CD4-positive, alpha-beta T cell treated with Interleukin-21 for 1 hour (primary cell): Measurements from ENCODE around the gene KDM4B.

Experiments
- DNase-seq: peaks from one replicate; pipeline ENCODE4 v3.0.0-alpha.2; 2020

Gene KDM4B

DNA sequence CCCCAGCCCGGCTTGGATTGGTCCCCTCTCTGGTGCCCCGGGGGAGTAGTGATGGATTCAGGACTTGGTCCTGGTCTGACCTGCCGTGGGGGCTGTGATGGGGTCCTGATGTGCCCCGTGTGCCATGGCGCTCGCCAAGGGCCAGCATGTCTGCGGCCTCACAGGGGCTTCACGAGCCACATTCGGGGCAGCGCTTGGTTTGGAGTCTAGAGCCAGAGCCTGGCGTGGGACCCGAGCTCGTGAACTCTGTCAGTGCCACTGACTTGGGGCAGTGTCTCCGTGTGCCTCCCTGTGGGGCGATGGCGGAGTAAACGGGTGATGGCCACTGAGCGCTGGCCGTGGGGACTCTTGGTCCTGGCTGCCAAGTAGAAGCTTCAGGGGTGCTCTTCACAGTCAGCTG, 17.1 kb downstream of the KDM4B start:
- DNase-seq, result no peak

DNA sequence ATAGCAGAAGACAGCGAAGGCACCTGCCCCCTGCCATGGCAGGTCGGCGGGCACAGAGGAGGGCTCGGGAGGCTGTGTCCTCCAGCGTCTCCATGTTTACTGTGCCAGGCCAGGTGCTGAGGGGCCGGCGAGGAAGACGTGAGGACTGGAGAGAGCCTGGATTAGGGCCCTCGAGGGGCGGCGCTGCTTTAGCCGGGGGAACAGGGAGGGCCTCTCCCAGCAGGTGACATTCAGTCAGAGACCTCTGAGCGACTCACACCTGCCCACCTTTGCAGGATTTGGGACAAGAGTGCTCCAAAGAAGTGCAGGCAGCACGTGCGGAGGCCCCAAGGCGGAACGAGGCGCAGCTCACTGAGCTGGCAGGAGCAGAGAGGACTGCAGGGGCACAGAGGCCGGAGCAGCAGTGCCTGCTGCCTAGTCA, 17.6 kb downstream of the KDM4B start:
- no peak for DNase-seq

DNA sequence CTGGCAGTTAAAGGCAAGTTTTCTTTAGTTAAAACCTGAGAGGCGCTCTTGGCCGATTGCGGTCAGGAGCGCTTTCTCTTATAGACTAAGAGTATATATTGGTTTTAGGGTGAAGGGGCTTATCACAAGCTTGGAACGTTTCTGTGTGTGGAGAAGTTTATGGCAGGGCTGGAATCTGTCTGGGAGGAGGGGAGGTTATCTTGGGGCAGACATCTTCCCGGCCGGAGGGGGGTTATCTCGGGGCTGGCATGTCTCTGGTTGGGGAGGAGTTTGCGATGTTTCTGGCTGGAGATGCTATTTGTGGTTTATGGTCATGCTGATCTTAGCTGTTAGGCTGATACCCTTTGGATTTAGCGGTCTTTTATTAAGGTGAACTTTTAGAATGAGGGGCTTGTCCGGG, 18.3 kb downstream of the KDM4B start:
- DNase-seq, result no peak

DNA sequence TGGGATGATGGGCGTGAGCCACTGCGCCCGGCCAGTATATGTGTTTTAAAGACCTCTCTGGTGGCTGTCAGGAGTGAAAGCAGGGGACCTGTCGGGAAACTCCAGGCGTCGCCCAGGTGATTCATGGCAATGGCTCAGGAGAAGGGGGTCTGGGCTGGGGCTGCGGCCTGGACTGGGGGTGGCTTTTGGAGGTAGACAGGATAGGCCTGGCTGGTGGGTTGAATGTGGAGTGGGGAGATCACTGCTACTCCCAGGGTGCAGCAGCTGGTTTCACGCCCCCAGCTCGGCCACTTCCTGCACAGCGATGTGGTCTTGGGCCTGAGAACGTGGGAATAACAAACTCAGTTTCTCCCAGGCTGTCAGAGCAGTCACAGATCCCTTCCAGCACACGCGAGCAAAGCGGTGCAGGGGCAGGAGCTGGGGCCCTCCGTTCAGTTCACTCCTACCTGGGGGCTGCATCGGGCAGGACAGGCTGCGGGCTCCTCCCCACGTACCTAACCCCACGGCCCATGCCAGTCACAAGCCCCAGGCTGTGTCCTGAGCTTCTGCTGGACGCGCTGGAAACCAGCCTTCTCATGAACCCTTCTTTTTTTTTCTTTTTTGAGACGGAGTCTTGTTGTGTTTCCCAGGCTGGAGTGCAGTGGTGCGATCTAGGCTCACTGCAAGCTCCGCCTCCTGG, 18.9 kb downstream of the KDM4B start:
- DNase-seq, result no peak

DNA sequence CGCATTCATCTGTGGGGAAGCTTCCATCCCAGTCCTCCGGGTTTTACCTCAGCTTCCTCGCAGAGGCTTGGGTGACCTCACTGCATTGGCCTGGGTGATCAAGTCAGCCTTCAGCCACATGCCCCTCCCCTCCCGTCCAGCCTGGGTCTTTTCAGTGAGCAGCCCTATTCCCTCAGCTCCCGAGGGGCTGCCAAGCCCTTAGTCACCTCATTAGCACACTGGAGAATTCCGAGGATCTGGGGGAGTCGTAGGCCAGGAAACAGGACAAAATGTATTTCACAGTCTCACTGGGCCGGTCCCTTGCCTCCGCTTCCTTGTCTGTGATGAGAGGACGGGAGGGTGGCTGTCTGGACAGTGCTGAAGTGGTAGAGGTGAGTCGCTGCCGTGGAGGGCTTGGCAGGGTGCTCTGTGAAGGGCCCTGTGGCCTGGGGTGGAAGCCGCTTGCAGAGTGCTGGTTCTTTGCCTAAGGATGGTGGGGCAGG, 19.9 kb downstream of the KDM4B start:
- no peak for DNase-seq

DNA sequence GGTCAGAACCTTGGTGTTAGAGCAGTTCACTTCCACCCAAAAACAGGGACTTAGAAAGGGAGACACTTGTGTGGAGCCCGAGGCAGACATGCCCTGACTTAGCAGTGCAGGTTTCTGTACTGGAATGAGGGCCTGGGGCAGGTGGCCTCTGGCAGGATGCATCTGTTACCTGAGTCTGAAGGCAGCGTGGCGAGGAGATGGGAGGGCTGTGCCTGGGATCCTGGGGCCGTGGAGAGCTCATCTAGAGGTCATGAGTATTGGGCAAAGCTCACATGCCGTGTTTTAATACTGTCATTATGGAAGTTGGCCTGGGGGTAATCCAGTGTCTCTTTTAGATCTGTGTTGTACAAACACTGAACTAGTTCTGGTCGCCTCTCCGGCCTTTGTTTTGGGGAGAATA, 21.4 kb downstream of the KDM4B start:
- no peak for DNase-seq

DNA sequence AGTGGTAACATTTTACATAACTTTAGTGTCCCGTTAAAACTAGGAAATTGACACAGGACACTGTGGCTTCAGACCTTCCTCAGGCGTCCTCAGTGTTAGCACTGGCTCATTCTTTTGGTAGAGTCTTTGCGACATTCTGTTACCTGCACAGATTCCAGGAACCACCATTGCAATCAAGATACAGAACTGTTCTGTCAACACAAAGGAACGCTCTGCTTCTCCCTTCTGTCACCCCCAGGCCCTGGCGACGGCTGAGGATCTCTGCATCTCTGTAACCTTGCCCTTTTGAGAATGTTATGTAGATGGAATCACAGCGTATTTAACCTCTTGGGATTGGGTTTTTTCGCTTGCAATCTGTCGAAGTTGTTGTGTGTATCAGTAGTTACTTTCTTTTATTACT, 22.6 kb downstream of the KDM4B start:
- no peak for DNase-seq

DNA sequence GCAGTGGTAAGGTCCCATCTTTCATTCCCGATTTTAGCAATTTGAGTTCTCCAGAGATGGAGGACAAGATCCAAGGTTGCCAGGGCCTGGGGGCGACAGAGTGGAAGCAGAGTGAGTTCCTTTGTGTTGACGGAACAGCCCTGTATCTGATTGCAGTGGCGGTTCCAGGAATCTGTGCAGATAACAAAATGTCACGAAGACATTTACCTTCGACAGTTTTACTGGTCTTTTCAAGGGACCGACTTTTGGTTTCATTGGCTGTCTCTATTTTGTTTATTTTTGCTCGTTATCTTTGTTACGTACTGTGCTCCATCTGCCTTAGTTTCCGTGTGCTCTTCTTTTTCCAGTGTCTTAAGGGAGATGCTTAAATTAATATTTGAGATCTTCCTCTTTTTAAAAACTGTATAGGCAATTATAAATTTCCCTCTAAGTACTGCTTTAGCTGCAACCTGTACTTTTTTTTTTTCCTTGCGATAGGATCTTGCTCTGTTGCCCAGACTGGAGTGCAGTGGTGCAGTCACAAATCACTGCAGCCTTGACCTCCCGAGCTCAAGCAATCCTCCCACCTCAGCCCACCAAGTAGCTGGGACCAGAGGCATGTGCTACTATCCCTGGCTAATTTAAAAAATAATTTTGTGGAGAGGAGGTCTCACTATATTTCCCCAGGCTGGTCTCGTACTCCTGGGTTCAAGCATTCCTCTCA, 23.2 kb downstream of the KDM4B start:
- DNase-seq, result no peak

DNA sequence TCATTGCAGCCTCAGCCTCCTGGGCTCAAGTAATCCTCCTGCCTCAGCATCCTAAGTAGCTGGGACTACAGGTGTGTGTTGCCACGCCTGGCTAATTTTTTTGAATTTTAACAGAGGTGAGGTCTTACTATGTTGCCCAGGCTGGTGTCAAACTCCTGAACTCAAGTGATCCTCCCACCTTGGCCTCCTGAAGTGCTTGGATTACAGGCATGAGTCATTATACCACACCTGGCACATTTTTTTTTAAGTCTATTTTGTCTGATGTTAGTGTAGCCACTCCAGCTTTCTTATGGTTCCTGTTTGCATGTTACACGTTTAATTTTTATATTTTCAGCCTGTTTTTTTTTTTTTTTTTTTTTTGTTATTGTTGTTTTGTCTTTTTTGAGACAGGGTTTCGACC, 24.8 kb downstream of the KDM4B start:
- DNase-seq, result no peak

DNA sequence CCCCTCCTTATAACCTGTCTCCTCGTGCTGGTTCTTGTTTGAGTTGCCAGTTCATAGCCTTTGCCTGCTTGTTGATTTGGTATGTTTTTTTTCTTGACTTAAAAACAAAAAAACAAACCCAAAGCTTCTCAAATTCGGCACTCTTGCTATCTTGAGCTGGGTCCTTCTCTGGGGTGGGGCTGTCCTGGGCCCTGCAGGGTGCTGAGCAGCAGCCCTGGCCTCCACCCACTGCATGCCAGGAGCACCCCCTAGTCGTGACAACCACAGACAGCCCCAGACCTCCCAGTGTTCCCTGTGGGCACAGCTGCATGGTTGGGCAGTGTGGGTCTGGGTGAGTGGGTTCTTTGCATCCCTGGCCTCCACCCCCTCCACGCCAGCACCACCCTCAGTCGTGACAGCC, 27.8 kb downstream of the KDM4B start:
- no peak for DNase-seq

DNA sequence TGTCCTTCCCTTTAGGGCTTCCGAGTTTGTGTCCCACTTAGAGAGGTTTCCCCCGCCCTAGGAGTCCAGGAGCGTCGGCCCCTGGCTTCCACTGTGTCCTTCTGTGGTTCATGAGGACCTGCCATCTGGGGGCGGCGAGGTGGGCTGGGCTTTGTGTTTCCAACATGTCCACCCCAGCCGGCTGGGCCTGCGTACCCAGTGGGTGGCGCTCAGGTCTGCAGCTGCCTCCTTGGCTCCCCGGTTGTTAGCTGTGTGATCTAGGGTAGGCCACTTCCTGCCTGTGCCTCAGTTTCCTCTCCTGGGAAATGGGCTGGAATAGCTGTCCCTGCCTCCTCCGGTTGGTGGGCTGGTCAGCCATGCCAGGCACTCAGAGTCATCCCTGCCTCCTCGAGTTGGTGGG, 28.4 kb downstream of the KDM4B start:
- DNase-seq, result no peak

DNA sequence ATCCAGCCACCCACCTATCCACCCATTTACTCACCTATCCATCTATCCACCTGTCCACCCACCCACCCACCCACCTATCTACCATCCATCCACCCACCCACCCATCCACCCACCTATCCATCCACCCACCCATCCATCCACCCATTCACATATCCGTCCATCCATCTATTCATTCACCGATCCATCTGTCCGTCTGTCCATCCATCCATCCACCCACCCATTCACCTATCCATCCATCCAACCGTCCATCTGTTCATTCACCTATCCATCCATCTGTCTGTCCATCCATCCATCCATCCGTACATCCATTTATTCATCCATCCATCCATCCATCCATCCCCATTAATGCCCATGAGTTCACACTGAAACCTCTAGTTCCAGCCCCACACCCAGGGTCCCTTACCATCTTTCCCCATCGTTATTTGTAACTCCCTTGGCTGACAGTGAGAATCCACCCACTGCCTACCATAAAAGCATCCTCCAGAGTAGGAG, 31.3 kb downstream of the KDM4B start:
- DNase-seq, result no peak

DNA sequence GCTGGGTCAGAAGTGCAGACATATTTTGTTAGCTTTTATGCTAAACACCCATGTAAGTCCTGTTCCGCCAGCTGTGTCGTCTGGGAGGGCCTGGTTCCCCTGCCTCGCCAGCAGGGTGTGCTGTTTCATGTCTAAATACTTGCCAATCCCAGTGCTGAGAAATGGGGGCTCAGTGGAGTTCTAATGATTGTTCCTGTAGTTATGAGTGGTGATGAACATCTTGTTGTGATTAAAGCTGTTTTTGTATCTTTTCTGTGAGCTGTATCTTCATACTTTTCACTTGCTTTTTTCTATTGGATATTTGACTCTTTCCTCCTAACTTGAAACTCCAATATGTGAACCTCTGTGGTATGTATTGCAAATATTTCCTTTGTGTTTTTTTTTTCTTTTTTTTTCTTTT, 32.7 kb downstream of the KDM4B start:
- peak; percentile 28 for DNase-seq

DNA sequence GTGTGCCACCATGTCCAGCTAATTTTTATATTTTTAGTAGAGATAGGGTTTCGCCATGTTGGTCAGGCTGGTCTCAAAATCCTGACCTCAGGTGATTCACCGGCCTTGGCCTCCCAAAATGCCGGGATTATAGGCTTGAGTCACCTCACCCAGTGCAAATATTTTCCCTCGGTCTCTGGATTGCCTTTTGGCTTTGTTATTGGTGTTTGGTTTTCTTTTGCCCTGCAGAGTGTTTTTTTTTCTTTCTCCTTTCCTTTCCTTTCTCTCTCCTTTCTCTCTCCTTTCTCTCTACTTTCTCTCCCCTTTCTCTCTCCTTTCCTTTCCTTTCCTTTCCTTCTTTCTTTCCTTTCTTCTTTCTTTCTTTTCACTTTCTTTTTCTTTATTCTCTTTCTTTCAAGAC, 33.2 kb downstream of the KDM4B start:
- no peak for DNase-seq

DNA sequence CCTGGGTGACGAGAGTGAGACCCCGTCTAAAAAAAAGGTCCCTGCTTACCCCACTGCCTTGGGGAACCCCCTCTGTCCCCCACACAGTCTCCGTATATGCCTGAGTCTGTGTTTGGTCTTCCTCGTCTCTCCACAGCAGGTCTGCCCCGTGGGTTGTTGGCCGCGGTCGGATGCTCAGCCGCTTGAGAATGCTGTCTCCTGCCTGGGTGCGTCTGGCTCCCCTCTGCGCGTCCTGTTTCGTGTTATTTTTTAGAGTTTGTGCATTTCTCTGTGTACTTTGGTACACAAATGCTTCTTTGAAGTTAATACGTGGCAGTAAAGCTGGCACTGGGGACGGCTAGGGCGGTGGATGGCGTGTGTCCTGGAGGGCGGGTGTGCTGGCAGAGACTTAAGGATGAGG, 34.9 kb downstream of the KDM4B start:
- DNase-seq, result no peak

DNA sequence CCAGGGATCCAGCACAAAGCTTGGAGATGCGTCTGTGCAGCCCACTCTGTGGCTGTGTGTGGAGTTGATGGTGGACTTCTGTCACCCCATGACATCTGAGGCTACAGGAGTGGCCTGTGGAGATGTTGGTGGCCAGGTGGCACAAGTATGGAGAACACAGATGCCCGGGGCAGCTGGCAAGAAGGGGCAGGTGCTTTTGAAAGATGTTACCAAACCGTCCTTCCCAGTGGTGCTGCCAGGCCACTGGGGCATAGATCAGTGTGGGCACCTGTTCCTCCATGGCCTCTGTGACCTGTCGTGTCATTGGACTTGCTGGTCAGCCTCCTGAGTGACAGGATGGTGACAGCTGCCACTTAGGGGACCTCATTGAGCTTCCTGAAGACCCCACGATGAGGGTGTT, 36.2 kb downstream of the KDM4B start:
- no peak for DNase-seq

DNA sequence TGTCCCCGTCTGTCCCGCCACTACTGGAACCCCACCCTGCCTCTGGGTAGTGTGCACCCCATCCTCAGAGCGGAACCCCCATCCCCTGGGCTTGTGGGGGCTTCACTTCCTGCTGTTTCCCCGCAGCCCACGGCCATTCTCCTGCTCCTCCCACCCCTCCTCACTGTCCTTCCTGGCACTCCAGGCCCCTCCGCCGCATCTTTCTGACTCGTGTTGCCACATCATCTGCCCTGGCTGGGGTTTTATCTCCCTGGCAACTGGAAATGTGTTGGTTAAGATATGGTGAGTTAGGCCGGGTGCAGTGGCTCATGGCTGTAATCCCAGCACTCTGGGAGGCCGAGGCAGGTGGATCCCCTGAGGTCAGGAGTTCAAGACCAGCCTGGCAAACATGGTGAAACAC, 37.3 kb downstream of the KDM4B start:
- DNase-seq, result no peak

DNA sequence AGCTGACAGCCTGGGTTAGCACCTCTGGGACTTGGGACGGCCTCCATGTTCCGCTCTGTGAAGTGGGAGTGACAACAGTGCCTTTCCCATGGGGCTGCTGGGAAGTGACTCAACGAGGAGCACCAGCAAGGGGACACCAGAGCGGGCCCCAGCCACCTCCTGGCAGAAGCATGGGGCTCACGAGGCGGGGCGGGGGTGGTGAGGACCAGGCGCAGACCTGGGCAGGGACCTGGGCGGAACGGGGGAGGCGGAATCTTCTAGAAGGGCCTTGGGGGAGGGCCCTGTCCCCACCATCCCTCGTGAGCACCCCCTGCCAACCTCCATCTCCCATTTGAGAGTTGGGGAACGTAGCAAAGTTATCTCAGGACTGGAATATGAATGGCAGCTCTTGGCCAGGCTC, 37.9 kb downstream of the KDM4B start:
- DNase-seq, result no peak

DNA sequence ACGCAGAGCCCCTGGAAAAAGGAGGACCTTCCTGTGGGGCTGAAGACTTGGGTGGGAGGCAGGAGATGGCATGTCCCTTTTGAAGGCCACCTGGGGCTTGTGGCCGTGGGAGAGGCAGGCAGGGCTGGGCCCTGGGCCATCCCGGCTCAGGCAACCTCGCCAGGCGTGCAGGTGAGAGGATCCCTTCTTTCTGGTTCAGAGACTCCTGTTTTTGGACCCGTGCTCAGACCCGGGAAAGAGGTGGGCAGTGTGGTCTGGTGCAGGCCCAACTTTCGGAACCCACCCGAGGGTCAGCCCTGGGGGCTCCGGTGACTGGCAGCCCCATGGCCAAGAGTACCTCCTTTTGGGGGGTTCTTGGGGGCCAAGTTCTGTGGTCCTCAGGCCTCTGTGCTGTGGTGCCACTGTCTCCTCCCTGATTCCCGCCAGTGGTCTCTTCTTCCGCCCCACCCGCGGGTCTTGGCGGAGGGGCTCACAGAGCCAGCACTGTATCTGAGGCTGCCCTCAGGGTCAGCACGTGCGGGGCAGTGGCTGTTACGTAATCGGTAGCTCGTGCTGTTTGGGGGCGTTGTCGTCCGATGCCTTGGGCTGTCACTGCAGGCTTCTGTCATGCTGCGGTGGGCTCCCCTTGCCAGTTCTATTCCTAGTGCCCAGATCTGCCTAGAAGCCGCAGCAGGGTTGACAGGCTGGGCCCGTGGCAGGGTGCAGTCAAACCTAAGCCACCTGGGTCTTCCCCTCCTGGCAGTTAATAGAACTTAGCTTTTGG, 42.7 kb downstream of the KDM4B start:
- no peak for DNase-seq

DNA sequence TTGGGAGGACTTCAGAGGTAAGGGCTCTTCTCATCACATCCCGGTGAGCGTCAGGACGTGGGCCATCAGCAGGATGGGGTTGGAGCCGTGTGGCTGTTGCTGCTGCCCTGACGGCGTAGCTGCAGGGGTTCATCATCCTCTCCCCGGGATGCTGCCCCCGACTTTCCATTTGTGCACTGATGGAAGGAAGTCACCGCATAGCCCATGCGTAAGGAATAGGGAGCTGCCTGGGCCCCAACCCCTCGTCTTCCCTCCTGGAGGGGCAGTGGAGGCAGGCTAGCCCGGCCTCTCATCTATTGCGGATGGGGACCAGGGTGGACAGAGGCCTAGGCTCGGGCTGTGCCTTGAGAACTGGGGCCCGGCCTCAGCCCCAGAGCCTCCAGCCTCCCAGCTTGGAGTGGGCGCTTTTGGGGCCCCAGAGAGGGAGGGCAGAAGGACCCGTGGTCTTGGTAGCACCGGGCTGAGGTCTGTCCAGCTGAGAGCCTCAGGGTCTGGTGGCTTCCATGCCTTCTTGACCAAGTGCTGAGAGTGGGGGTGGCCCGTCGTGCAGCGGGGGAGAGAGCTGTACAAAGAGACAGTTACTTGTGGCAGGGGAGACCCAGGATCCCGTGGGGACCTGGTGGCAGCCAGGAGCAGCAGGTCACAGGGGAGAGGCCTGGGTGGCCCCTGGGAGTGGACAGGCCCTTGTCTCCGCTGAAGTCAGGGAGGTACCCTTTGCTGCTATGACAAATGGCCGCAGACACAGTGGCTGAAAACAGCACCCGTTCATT, 44.0 kb downstream of the KDM4B start:
- DNase-seq, result no peak

DNA sequence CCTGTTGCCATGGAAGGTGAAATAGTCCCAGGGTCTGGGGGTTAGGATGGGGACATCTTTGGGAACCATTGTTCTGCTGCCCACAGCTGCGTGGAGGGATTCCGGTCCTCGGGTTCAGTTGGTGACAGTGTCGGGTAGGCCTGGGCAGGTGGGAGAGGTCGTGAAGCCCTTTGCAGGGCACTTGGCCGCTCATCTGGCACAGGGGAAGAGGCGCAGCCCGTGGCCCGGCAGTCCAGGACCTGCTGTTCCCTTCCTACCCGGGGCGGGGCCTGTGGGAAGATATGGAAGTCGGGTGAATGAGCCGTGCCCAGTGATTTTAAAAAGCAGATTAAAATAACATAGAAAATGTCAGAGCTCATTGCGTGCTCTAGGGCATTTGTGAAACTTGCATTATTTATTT, 44.8 kb downstream of the KDM4B start:
- DNase-seq, result no peak

DNA sequence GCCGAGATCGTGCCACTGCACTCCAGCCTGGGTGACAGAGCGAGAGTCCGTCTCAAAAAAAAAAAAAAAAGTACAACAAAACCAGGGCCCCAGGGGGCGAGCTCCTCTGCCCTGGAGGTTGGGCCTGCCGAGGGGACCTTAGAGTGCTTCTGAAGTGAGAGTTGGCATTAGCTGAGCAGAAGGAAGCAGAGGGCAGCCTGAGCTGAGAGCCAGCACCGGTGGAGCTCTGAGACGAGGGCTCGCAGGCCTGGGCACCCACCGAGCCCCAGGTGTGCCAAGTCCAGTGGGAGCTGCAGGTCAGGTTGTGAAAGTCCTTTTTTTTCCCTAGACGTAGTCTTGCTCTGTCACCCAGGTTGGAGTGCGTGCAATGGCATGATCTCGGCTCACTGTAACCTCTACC, 46.0 kb downstream of the KDM4B start:
- DNase-seq, result no peak

DNA sequence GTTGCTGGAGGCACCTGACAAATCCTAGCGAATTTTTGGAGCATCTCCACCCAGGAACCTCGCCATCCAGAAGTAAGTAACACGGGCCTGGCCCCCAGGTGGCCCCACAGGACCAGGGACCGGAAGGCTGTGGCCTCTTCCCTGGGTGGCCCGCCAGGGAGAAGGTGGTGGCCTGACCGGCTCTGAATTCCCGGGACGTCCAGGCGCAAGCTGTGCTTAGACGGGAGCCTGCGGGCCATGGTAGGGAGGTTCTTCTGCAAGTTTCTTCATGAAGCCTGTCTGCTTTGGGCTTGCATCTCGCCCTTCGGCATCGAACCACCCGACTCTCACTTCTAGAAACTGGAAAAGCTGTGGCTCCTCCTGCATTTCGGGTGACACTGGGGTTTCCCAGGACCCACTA, 47.4 kb downstream of the KDM4B start:
- DNase-seq, result no peak
